C4-2B (cell line): ENCODE results near the gene PA2G4.
A peak's percentile ranks its signal among the peaks of the same experiment; 100 is the strongest.

Experiments used
- H3K27ac ChIP-seq: fragments of 450-650 bp; 2 replicates; pipeline ENCODE4 v1.5.1; 2017
- ZFX ChIP-seq: fragments of 450-650 bp; IDR thresholded peaks from 2 replicates; pipeline ENCODE4 v1.6.1; 2017
- TF ChIP-seq, protein P1 (sequence below): fragments of 450-650 bp; conservative IDR thresholded peaks from 2 replicates; pipeline ENCODE4 v1.5.1; 2017; ENCODE audit warnings: mild to moderate bottlenecking

PA2G4 gene

DNA sequence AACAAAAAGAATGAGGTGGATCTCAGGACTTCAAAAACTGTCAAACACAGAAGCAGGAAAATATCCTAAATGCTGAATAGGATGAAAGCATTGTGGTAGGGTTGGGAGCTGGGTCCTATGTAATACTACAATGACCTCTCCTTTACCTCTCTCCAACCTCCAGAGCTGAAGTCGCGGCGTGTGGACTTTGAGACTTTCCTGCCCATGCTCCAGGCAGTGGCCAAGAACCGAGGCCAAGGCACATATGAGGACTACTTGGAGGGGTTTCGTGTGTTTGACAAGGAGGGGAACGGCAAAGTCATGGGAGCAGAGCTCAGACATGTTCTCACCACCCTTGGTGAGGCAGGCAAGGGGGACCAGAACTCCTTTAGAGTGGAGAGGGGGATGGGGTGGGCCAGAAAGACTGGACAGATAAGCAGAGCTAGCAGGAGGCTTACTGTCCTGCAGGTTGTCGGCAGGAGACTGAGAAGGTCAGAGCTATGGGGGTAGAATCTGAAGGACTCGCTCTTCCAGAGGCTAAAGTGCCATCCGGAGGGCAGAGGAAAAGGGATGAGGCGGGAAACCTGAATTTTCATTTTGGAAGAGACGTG is 51.0 kb downstream of the PA2G4 start:
- no peak overlapping the region for H3K27ac ChIP-seq
- TF ChIP-seq, protein P1, sequence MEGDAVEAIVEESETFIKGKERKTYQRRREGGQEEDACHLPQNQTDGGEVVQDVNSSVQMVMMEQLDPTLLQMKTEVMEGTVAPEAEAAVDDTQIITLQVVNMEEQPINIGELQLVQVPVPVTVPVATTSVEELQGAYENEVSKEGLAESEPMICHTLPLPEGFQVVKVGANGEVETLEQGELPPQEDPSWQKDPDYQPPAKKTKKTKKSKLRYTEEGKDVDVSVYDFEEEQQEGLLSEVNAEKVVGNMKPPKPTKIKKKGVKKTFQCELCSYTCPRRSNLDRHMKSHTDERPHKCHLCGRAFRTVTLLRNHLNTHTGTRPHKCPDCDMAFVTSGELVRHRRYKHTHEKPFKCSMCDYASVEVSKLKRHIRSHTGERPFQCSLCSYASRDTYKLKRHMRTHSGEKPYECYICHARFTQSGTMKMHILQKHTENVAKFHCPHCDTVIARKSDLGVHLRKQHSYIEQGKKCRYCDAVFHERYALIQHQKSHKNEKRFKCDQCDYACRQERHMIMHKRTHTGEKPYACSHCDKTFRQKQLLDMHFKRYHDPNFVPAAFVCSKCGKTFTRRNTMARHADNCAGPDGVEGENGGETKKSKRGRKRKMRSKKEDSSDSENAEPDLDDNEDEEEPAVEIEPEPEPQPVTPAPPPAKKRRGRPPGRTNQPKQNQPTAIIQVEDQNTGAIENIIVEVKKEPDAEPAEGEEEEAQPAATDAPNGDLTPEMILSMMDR, result no peak
- no peak for TF ChIP-seq ZFX

DNA sequence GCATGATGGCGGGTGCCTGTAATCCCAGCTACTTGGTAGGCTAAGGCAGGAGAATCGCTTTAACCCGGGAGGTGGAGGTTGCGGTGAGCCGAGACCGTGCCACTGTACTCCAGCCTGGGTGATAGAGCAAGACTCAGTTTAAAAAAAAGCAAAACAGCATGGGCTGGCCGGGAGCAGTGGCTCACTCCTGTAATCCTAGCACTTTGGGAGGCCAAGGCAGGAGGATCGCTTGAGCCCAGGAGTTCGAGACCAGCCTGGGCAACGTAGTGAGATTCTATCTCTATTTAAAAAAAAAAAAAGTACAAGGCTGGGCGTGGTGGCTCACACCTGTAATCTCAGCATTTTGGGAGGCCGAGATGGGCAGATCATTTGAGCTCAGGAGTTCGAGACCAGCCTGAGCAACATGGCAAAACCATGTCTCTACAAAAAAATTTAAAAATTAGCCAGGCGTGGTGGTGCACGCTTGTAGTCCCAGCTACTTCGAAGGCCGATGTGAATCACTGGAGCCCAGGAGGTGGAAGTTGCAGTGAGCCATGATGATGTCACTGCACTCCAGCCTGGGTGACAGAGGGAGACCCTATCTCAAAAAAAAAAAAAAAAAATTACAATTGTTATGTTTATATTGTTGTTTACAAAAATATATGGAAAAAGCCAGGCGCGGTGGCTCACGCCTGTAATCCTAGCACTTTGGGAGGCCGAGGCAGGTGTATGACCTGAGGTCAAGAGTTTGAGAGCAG is 52.3 kb downstream of the PA2G4 start:
- H3K27ac ChIP-seq, result peak overlapping the region; percentile 92

DNA sequence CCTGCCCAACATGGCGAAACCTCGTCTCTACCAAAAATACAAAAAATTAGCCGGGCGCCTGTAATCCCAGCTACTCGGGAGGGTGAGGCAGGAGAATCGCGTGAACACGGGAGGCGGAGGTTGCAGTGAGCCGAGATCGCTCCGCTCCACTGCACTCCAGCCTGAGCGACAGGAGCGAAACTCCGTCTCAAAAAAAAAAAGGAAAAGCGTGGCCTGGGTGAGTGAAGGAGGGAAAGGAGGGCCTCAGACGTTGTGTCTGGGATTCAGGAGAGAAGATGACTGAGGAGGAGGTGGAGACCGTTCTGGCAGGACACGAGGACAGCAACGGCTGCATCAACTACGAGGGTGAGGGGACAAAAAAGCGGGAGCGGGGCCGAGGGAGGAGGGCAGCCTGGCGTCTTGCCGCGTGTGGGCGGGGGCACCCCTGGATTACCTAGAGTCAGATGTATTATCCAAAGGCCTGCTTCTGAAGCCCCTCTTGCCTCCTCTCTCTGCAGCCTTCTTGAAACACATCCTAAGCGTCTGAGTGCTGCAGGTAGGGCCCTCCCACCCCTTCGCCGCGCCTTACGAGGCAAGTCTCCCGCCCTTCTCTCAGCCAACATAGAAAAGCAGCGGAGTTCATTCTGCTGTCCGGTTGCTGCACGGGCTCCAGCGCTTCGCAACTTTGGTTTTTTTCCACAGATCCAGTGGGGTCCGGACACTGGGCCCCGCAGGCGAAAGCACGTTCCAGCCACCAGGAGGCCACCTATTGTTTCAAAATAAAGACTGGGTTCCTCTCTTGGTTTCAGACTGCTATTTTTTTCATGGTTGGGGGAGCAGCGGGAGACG is 53.1 kb downstream of the PA2G4 start:
- TF ChIP-seq, protein P1, result no peak; the same call in 1 of the 2 replicates
- no peak for TF ChIP-seq ZFX
- peak overlapping the region; percentile 92 for H3K27ac ChIP-seq

DNA sequence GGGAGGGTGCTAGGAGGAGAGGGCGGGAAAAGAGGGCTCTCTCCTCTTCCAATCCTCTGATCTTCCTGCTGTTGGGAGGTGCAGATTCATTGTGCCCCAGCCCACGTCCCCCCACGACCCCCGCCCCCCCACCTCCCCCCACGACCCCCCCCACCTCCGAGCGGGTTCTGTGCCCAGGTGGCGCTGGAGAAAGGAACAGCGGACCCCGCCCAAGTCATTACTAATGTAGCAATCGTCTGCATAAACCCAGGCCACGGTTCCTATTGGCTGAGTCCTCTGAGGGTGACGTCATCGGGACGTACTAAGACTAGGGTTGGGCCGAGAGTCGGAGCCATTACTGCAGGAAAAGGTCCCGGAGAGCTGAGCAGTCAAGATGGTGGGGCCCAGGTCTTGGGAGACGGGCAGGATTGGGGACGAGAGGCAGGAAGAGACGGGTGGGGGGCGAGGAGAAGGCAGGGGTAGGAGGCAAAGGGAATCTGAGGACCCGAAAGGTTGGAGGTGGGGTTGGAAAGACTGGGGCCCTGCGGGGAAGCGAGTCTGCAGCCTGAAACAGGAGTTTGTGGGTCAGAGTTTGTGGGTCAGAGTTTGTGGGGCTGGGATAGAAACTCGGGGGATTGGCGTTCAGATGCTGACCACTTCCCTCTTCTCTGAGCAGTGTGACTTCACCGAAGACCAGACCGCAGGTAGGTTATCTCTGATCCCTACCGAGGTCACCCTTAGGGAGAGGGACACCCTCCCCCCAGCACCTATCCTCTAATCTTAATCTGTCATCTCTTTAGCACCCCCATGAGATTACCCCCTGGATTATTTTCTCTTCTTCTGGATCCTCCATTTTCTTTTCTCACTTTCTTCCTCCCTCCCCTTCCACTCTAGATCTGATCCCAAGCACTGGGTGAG is 53.9 kb downstream of the PA2G4 start, which contains the start of gene MYL6:
TSS of gene MYL6 (plus strand) at position 331 of the 897 bp plus-strand sequence. CDS start at position 374, 43 bp downstream.
- no peak for TF ChIP-seq ZFX
- peak within 1 kb of the TSS; percentile 92 for H3K27ac ChIP-seq

DNA sequence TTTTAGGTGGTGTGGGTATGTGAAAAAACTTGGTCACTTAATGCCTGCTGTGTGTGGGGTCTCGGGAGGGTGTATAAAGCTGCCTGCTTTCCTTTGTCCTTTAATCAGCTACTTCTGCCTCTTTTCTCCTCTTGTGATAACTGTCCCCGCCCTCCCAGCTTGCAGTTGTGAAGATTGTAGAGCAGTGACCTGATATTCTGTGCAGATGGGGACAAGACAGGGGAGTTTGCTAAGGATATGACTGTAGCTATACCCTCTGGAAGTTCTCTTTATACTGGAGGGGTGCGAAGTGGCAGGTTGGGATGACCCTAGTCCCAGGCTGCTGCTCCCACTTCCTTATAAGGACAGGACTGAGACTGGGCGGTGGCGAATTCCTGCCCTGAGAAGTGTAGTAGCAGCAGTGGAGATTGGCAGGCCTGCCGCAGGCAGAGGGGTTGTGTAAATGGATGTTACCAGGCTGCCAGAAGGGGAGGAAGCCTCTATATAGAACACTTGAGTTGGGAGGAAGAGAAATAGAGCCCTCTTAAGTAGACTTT is 54.6 kb downstream of the PA2G4 start:
- H3K27ac ChIP-seq, result peak overlapping the region; percentile 92
- TF ChIP-seq, protein P1, result no peak
- TF ChIP-seq ZFX, result no peak

DNA sequence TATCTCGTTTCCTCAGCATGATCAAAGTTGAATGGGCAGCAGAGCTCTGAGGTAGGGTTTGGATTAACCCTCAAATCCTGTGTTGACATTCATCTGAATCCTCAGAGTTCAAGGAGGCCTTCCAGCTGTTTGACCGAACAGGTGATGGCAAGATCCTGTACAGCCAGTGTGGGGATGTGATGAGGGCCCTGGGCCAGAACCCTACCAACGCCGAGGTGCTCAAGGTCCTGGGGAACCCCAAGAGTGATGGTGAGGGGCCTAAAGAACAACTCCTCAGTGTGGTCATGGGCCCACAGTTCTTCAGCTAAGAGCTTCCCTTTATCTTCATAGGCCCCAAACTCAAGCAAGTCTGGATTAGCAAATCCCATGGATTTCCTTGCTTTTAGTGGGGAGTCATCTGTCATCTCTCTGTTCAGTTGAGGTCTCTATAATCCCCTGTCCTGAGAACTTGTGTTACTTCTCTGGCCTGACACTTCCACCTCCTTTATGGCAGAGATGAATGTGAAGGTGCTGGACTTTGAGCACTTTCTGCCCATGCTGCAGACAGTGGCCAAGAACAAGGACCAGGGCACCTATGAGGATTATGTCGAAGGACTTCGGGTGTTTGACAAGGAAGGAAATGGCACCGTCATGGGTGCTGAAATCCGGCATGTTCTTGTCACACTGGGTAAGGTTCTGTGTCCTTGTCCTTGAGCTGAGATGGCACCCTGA is 55.3 kb downstream of the PA2G4 start:
- peak overlapping the region; percentile 92 for H3K27ac ChIP-seq
- TF ChIP-seq, protein P1, result no peak
- TF ChIP-seq ZFX, result no peak

DNA sequence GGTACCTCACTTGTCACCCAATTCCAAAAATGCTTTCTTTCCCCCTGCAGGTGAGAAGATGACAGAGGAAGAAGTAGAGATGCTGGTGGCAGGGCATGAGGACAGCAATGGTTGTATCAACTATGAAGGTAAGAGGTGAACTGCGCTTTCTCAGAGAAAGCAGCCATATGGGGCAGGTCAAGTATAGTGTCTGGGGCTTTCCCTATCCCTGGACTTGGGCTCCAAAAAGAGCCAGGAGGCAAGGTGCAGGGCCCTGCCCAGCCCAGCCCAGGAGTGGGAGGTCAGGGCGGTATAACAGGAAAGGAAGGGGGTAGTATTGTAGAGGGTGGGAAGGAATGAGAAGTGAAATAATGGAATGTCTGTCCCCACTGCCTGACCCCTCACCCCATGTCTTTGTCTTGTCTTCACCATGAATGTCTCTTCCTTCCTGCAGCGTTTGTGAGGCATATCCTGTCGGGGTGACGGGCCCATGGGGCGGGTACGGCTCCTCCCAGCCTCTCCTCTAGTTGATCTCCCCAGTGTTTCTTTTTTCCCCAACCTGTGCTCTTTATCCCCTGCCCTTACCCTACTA is 55.9 kb downstream of the PA2G4 start:
- TF ChIP-seq, protein P1, result no peak
- no peak for TF ChIP-seq ZFX
- H3K27ac ChIP-seq, result no peak overlapping the region
